ENCODE results near the gene PGLYRP2.
A peak's percentile ranks its signal among the peaks of the same experiment; 100 is the strongest.

PGLYRP2 gene

DNA sequence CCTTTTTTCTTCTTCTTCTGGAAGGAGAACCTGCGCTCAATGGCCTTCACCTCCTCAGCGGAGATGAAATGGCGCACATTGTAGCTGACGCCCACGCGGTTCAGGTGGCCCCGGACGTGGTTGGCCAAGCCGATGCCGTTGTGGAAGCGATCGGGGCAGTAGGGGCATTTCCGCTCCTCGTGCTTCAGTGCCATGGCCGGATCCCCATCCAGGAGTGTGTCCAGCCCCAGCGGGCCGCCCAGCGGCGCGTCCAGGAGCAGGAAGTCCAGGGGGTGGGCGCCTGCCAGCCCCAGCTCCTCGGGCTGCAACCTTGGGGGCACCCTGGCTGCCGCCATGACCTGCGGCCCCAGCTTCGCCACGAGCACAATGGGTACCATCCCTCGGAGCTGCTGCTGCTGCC lies 40.7 kb downstream of the PGLYRP2 start:
- no peak for DNase-seq

DNA sequence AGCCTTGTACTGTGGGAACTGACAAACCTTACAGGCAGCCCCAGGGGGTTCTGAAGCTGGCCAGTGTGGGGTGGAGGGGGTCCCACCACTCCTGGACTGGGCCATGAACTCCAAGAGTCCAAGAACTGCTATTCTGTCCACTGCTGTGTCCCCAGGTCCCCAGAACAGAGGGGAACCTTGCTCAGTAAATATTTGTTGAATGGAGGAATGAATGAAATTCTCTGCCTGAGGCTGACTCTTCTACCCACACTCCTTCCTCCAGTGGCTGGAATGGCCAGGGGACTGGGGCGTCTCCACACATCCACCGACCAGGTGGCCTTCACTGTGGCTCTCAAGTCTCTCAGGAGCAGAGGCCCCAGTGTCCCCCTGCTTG lies 41.2 kb downstream of the PGLYRP2 start:
- DNase-seq = no peak

DNA sequence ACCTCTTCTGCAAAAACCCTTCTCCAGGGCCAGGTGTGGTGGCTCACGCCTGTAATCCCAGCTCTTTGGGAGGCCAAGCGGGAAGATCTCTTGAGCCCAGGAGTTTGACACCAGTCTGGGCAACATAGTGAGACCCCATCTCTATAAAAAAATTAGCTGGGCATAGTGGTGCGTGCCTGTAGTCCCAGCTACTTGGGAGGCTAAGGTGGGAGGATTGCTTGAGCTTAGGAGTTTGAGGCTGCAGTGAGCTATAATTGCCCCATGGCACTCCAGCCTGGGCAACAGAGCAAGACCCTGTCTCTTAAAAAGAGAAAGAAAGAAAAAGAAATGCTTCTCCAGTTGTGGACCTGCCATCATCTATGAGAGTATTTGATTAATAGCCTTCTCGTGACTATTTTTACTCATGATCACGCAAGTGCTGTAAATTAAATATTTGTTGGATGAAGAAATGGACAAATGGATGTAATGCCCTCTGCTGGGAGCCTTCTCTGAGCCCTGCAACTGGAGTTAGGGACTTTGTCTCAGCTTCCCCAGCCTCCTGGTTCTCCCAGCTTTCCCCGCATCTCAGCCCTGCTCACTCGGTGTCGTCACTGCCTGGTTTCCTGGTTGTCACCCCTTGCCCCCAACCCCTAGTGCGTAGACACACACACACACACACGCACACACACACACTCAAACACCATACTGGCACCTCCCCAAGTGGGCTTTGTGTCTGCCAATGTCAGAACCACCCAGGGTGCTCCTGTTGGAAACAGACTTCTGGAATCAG lies 41.8 kb downstream of the PGLYRP2 start:
- DNase-seq = no peak

DNA sequence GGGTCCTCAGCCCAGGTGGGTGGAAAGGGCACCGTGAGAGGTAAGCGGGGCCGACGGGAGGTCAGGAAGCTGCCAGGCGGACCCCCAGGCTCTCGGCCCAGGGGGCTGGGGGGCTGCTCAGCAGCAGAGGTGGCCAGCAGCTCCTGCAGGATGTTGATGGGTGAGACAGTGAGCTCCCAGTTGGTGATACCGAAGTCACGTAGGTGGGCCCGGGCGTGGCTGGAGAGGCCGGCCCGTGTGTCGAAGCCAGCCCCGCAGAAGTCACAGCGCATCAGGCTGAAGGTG lies 42.5 kb downstream of the PGLYRP2 start:
- DNase-seq = no peak

DNA sequence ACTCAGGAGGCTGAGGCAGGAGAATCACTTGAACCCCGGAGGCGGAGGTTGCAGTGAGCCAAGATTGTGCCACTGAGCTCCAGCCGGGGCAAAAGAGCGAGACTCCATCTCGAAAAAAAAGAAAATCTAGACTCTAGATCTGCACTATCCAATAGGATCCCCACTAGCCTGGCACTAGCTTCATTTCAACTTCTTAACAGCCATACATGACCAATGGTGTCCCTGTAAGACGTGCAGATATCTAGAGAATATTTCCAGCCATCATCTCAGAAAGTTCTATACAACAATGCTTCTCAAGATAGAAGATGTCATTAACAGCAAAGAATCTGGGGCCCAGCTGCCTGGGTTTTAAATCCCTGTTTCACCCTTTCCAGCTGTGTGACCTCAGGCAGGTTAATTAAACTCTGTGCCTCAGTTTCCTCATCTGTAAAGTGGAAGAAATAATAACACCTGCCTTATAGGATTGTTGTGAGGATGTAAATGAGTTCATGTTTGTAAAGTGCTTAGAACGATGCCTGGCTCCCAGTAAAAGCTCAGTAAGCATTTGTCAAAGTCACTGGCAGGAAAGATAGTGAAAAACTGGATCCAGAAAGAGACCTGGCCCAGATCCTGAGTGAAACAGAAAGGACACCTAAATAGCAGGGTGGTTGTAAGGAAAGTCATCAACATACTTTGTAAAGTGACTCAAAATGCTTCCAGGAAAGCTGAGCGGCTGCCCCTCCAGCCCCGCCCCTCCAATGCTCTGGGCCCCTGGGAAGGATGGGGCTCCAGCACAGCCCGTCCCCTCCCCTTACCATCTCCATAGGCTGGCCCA lies 43.1 kb downstream of the PGLYRP2 start:
- DNase-seq = no peak

DNA sequence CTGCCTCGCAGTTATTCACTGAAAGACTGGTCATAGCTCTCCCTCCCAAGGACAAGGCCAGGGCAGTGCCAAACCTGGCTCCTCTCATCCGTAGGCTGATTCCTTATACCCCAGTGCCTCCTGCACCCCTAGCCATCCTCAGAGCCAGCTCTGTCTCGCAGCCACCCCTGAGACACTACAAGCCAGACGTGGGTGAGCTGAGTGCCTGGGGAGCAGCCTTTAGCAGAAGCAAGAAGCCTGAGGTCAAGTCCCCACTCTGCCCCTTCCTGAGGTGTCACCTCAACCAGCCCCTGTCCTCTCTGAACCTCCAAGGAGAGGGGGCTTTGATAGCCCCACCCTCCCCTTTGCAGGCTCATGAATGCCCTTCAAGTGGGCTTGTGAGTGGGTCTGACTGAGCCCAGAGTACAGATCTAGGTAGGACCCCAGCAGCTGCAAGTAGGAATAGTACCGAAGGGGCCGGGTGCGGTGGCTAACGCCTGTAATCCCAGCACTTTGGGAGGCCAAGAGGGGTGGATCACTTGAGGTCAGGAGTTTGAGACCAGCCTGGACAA lies 45.7 kb downstream of the PGLYRP2 start:
- no peak for DNase-seq

DNA sequence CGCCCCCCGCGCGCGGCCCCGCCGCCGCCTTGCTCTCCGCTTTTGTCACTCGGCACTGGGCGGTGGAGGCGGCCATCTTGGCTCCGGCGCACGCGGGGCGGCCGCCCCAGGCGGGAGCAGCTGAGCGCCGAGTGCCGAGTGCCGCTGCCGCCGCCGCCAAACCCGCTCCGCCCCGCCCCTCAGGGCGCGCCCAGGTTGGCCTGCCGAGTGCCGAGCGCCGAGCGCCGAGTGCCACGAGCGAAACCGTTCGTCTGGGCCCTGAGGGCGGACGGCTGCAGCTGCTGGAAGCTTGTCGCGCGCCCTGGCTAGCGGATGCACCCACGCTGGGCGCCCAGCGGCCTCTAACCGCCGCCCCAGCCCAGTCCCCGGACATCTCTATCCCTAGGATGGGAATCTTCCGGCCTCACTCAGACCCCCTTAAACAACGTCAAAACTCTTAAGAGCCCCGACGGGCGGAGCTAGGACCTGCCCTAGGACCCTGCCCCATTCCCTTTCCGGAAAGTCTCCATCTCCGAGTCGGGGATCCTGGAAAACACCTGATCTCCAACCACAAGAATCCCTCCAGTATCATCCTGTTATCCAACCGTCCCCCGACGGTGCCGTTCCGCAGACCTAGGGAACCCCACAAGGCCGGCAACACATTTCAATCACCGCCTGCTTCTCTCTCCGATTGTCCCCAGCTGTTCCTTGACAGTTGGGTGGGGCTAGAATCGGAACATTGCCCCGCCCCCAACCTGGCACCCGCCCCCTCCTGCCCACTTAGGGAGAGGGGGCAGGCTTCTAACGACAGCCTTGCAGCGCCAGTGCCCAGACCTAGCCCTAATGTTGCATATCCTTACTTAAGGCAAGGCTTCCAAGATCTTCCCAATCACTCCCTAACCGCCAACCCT lies 46.4 kb downstream of the PGLYRP2 start:
- DNase-seq = peak; percentile 89

DNA sequence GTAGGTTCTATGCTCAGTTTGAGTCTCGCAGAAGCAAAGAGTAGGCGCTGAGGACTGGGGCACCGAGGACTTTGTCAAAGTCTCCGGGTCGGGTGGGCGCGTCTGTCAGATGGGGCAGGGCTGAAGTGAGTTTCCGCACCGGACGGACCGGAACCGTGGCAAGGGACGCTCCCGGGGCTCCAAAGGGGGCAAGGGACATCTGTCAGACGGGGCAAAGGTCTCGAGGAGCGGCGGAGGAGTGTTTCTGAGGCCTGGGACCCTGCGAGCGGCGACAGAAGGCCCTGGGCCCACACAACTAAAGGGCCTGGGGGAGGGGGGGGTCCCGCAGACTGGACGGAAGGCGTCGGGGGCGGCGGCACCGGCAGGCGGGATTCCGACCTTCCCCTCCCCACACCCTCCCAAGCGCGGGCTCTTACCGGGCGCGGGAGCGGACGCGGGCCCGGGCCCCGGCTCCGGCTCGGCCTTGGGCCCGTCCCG lies 47.2 kb downstream of the PGLYRP2 start:
- no peak for DNase-seq

DNA sequence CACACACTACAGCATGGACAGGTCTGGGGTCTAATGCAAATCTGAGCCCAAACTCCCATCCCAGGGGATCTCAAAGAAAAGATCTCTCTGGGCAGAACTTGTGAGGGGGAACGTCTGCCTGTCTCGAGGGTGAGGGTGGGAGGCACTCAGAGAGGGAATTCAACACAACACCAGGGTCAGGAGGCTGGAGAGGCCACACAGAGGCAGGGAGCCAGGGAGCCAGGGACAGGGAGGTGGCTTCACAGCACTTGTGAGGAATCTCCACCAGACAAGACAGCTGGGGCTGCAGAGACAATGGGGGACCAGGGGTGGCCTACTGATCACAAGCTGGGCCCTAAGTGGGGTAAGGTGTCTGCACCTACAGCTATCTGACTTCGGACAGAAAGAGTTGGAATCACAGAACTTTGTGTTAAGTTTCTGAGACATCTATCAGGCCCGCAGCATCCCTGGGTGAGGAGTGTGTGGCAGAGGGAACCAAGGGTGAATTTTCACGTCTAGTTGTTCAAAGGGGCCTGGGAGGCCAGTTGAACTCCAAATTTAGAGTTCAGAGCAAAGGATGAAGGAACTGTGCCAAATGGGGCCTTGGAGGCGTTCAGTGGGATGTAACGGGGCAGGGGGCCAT lies 47.8 kb downstream of the PGLYRP2 start:
- no peak for DNase-seq

DNA sequence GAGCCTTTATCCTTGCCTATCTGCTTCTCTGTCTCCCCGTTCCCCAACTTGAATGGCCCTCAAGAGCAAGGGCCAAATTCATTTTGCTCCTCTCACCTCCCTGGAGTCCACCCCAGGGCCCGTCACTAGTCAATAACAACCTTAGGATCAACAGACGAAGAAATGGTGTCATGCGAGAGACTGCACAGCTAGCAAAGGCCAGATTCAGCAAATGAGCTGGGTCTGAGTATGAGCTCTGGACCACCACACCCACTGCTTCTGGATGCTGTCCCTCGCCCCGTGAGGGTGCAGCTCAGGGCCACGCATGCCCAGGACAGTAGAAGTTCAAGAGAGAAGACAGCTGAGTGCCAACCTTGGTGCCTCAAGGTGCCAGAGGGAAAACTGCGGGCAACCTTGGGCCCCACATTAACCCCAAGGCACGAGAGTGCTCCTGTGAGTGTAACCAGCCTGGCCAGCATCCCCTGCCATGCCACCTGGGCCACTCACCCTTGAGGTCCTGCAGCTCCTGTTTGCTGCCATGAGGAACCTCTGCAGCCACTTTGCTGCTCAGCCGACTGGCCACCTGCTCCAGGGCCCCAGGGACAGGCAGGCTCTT lies 48.7 kb downstream of the PGLYRP2 start:
- DNase-seq = no peak

DNA sequence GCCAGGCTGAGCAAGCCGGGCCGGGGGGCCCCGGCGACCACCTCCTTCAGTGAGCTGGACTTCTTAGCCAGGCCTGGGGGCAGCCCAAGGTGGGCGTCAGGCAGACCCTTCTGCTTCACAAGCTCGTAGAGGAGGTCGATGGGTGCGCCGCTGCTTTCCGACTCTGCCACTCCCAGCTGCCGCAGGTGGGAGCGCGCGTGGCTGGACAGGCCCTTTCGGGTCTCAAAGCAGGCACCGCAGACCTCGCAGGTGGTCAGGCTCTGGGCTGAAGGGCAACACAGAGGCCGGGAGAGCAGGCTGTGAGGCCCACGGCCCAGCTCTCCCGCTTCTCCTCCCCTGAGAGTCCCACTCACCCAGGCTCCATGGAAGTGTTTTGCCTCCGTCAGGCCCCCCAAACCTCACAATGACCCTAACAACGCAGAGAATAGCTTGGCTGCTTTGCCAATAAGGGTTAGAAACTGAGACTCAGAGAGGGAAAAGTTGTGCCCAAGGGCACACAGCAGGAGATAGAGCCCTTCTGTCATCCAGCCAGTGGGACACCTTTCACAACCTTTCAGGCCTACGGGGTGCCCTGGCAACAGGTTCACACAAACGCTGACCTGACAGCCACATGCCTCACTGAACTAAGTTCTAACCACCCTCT lies 49.4 kb downstream of the PGLYRP2 start:
- DNase-seq = no peak

DNA sequence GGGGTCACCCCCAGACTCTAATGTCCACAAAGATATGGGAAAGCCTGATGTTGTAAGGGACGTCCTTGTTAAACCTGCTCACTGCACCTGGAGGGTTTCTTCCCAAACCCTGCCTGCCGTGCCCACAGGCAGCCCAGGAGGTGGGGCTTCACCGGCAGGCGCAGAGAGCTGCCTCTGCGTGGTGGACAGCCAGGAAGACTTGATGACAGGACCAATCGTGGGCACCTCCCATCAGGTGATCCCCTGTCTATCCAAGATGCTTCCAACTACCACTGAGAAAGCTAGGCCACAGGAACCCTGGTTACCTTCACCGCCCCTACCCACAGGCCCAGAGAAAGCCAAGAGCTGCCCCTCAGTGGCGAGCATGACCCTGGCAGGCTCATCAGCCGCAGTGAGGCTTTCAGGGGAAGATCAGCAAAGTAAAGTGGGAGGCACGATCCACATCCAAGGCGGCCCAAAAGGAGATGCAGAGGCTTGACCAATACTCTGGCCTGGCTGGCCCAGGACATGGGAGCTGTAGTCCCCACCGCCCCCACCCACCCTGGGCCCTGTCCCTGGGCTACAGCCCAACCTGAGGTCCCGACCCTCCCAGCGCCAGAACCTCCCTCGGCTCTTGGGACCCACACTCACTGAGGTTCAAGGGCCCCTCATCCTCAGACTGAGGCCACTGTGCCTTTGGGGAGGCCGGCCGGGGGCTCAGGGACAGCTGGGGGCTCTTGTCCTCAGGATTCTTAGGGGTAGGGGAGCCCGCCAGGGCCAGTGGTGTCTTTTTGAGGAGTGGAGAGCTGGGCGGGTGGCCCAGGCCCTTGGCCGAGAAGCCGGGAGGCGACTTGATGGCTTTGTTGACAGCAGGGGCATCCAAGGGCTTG lies 50.1 kb downstream of the PGLYRP2 start:
- DNase-seq = no peak

DNA sequence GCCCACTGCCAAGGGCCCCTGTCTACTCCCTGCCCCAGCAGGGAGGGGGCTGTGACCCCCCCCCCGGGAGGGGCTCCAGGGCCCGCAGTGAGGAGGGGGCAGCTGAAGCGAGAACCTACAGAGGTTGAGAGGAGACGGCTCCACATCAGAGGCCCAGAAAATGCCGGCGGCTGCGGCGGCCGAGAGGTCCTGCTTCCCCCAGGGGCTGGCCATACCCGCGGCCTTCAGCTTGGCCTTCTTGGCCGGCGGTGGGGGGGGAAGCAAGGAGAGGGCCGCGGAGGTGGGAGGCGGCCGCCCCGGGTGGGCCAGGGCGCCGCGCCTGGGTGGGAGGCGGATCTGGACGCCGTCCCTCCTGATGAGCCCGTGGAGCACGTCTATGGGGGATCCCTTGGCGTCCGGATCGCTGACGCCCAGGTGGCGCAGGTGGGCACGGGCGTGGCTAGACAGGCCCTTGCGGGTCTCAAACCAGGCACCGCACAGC lies 51.3 kb downstream of the PGLYRP2 start:
- DNase-seq = no peak

DNA sequence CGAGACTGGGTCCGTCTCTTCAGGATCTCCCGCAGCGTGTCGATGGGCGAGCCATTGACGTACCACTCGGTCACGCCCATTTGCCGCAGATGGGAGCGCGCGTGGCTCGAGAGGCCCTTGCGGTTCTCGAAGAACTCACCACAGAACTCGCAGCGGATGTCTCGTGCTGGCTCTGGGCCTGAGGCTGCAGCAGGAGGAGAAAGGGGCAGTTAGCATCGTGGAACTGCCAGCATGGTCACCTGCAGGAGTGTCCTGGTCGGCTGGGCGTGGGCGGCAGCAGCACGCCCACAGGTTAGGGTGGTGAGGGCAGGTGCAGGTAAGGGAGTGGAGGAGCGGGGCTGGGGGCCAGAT lies 52.0 kb downstream of the PGLYRP2 start:
- DNase-seq = no peak

DNA sequence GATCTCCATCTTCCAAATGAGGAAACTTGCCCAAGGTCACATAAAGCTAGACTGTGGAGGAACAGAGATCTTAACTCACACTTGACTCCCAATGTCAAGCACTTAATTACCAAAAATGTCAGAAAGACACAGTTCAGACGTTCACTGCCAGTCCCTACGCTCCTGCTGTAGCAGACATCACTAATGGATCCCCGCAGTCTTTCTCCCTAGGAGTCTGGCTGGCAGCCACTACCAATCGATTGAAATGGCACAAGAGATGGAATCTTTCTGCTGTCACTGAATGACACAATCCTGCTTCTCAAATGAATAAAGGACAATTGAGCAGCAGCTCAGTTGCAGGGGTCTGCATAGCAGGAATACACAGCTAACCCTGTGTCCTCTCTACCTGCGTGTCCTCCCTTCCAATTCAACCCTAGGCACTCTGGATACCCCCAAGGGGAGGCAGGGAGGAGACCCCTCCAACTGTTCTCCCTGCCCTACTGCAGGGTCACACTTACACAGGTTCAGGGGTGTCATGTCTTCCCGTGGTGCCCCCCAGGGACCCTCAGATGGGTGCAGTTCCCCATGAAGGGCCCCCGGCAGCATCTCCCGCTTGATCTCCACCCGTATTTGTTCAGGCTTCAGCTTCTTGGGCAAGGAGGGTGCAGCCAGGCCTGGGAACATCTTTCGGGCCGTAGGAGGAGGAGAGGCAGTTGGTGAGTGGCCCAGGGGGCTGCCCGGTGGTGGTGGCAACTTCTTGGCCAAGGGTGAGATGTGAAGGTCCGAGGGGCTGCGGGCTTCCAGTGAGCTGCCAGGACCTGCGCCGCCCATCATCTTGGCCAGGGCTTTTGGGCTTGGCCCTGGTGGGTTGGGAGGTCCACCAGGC lies 52.6 kb downstream of the PGLYRP2 start:
- DNase-seq = no peak

DNA sequence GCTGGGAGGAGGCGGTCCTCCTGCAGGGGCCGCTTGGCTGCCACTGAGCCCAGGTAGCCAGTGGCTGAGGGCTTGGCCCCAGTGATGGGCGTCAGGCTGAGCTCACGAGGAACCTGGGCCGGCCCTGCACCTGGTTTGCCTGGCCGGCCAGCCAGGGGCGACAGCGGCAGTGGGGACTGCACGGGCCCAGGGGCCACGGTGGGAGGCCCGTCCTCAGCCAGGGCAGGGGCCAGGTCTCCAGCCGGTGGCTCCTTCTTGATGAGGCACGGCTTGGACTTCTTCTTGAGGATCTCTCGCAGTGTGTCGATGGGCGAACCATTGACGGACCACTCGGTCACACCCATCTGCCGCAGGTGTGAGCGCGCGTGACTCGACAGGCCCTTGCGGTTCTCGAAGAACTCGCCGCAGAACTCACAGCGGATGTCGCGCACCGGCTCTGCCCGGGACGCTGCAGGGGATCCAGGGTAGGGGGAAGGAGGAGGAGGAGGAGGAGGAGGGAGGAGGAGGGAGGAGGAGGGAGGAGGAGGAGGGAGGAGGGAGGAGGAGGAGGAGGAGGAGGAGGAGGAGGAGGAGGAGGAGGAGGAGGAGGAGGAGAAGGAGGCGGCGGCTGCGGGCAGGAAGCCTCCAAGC lies 53.9 kb downstream of the PGLYRP2 start:
- DNase-seq = no peak

DNA sequence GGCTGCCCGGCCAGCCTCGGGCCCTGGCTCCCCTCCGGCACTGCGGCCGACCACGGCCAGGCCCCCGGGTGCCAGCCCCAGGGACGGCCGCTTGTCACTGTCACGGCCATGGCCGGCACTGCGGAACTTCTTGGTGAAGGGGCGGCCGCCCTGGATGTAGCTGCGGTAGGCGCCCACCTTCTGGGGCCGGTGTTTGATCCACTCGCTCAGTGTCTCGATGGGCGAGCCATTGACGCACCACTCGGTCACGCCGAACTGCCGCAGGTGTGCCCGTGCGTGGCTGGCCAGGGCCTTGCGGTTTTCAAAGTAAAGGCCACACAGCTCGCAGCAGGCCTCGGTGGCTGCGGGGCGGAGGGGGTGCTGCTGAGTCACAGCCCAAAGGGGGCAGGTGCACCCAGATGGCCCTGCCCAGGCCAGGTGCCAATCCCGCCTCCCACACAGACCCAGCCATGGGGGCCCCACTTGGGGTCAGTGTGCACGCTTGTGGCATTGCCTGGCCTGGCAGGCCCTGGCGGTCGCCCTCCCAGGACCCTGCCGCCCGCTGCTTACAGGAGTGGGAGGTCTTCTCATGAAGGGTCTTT lies 54.5 kb downstream of the PGLYRP2 start:
- DNase-seq = no peak

DNA sequence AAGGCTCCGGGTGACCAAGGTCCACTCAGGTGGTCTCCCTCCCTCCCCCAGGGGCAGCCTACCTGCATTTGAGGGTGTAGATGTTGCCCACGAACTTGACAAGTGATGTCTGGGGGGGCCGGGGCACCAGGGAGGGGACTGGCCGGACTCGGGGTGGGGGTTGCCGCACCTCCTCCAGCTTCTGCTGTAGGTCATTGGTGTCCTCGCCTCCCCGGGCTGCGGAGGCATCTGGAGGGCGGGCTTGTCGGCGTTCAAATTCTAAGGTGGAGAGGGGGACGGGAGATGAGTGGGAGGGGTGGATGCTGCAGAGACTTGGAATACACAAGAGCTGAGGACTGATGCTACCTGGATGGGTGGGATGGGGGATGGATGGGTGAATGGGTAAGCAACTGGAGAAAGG lies 55.2 kb downstream of the PGLYRP2 start:
- DNase-seq = no peak

DNA sequence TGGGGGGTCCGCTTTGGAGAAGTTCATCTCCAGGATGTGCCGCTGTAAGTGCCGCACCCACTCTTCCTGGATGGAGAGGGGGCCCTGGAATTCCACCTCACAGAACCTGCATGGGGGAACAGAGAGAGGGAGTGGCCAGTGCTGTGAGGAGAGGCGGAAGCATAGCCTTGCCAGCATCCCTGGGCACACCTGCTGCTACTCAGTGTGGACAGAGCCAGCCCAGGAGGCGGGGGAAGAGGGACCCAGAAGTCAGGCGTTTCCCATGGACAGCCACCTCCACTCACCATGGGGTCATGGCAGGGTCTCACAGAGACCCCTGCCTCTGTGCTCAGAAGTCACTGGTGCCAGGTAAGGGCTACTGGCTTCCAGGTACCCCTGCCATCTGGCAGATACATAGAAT lies 56.2 kb downstream of the PGLYRP2 start:
- no peak for DNase-seq

Data from activated CD4-positive, alpha-beta T cell treated with anti-CD3 and anti-CD28 coated beads for 1 hour (primary cell).